Measurements from ENCODE around the gene NAA20. TPM values are rescaled to one million over a fixed set of nuclear protein-coding genes. Genes with fewer than 3 reads are reported as not detected.

The NAA20 gene
- total RNA-seq, 1 donor from 2014 or later, result 62.3 TPM

- DNase-seq (ENCODE audit: low read depth), result no peak
Observed at GRCh38 chr20:20018366-20018765, 1.2 kb downstream of the NAA20 start.

- no peak for DNase-seq (ENCODE audit: low read depth)
Observed at GRCh38 chr20:20019123-20019522, 2.0 kb downstream of the NAA20 start.

- DNase-seq (ENCODE audit: low read depth), result no peak
Observed at GRCh38 chr20:20020908-20021307, 3.7 kb downstream of the NAA20 start.

DNA sequence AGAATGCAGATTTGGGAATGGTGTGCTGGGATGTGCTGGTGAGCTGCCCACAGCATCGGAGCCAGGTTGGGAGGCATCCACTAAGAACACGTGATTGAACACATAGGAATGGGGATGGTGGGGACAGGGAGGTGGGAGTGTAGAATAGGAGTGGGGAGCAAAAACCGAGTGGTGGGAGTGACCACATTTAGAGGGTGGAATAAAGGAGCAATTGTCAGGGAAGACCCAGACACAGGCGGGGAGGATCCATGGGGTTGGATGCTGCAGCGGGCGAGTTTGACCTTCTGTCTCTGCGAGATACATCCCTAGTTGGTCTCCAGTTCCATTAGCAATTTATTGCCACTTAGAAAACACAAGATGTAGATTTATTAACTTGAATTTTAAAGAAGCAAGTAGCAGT is 4.7 kb downstream of the NAA20 start:
- DNase-seq (ENCODE audit: low read depth), result no peak

GRCh38 chr20:20022498-20022897 is 5.3 kb downstream of the NAA20 start:
- DNase-seq (ENCODE audit: low read depth), result no peak

- no peak for DNase-seq (ENCODE audit: low read depth)
Observed at GRCh38 chr20:20023395-20023794, 6.2 kb downstream of the NAA20 start.

- no peak for DNase-seq (ENCODE audit: low read depth)
Observed at GRCh38 chr20:20024942-20025341, 7.8 kb downstream of the NAA20 start.

DNA sequence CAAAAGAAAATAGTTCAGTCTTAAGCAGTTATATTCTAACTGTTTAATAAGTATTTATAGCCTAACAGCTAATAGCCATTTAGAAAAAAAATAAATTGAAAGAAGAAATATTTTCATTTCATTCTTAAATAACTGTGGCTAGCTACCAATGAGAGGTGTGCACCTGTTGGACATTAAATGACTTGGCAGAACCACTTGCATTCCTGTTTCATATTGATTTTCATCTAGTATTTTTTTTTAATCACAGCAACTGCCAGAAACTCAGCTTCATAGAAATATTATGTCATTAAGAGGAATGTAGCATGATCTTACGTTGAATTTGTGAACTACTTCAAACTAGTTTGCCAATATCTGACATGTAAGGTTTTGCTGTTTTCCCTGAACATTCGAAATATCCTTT is 10.1 kb downstream of the NAA20 start:
- peak; percentile 29 for DNase-seq (ENCODE audit: low read depth)

GRCh38 chr20:20031790-20032189 is 14.6 kb downstream of the NAA20 start:
- DNase-seq (ENCODE audit: low read depth), result no peak

- no peak for DNase-seq (ENCODE audit: low read depth)
Observed at GRCh38 chr20:20034486-20034885, 17.3 kb downstream of the NAA20 start.

- DNase-seq (ENCODE audit: low read depth), result no peak
Observed at GRCh38 chr20:20036756-20037155, 19.6 kb downstream of the NAA20 start.

DNA sequence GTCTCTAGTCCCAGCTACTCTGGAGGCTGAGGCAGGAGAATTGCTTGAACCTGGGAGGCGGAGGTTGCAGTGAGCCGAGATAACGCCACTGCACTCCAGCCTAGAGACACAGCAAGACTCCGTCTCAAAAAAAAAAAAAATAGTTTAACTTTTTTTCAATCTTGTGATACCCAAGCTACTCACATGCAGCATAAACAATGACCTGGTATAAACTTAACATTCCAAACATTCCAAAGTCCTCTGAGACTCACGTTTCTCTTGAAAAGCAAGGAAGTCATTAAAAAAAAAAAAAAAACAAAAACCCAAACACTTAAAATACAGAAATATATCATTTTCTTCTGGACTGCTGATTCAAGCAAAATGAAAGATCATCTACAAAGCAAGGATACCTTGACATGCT is 20.8 kb downstream of the NAA20 start:
- no peak for DNase-seq (ENCODE audit: low read depth)

GRCh38 chr20:20038586-20038985 is 21.4 kb downstream of the NAA20 start:
- no peak for DNase-seq (ENCODE audit: low read depth)

DNA sequence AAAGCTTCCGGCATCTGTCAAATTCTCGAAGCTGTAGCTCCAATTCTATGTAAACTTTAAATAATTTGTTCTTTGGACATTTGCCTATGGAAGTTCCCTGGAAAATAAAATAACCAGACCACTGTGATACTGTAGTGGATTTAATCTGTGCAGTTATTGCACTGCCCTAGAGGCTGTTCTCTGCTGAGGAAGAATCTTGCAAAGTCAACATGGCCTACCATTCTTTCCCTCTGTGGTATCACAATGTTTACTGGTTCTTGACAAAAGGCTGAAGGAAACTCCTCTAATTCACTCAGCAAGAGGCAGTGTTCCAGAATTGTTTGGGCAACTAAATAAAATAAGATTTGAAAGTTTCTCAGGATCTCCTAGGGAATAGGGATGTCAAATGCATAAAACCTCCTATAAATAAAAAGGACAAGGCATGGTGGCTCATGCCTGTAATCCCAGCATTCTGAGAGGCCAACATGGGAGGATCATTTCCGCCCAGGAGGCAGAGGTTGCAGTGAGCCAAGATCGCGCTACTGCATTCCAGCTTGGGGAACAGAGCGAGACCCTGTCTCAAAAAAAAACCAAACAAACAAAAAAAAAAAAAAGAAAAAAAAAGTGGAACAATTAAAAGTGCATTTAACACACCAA is 22.7 kb downstream of the NAA20 start:
- DNase-seq (ENCODE audit: low read depth), result no peak

GRCh38 chr20:20051767-20052073 is 34.6 kb downstream of the NAA20 start:
- DNase-seq (ENCODE audit: low read depth), result peak; percentile 8

DNA sequence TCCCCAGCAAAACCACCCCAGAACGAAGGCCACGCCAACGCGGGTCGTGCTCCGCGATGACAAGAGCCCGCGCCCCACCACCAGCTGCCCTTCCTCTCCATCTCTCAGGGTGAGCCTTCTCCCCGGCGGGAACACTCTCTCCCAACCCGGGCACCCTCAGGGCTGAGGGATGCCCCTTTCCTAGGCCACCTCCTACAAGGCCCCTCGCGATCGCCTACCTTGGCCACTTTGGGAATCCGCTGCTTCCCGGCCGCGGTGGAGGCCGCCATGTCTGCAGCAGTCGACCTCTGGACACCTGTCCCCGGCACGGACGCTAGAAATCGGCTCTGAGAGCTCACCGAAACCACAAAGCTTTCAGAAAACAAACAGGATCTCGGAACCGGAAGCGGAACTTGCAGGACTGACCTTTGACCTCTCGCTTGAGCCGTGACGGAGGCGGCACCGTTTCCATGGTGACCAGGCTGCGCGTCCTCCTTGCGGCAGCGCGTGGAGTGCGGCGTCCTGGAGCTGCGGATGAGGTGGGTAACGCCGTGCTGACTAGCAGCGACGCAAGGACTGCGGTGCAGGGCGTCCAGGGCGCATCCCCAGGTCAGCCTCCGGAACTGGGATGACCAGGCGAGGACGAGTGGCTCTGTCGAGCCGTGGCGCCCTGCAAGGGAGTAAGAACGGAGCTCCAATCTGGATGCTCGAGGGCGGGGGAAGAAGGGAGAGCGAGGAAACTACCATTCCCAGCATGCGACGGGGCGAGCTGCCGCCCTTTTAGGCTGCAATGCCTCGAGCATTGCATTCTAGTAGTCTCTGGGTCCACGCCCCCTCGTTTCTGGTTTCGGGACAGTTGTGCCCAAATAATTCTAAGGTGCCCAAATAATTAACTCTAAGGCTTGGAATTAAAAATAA is 35.2 kb downstream of the NAA20 start, which contains the start of the genes CFAP61 and CRNKL1:
Gene CFAP61, plus strand, starts transcription at position 459 of the 897 bp plus-strand sequence. CDS start 4,122 bp downstream, outside the sequence.
Gene CRNKL1, minus strand, starts transcription at position 393 of the 897 bp plus-strand sequence. Its CDS starts 124 bp downstream, at position 269.
- peak; percentile 97 for DNase-seq (ENCODE audit: low read depth)

DNA sequence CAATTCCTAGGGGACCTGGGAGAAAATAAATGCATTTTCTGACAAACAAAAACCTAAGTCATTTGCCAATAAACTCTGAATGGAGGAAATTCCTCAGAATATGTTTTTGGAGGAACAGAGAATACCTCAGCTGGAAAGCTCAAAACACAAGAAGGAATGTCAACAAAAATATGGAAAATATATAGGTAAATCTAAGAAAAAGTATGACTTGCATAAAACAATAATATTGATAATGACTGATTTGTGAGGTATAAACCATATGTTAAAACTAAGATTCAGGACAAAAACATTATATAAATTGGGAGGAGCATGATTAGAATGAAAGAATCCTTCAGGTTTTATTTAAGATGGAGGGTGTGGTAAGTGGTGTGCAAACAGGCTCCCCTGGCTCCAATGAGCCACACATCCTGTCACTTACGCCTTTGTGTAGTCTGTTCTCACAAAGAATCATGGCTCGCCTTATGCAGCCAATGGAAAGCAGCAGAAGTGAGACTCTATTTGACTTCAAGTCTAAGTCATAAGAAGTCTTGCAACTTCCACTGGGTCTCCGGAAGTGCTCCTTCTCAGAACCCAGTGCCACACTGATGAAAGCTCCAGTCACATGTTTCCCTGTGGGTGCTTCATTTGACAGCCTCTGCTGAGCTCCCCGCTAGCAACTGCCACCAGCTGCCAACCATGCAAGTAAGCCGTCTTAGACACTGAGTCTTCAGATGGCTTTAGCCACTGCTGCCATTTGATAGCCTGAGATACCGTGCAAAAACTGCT is 43.3 kb downstream of the NAA20 start:
- DNase-seq (ENCODE audit: low read depth), result peak; percentile 41

- peak; percentile 53 for DNase-seq (ENCODE audit: low read depth)
Observed at GRCh38 chr20:20063941-20064702, 47.0 kb downstream of the NAA20 start.

- DNase-seq (ENCODE audit: low read depth), result peak; percentile 56
Observed at GRCh38 chr20:20065361-20065760, 48.2 kb downstream of the NAA20 start.

- no peak for DNase-seq (ENCODE audit: low read depth)
Observed at GRCh38 chr20:20070871-20071726, 53.9 kb downstream of the NAA20 start.
